HG03066 (cell line): ENCODE data around the gene AOC3.
"Not testable (repeated sequence)": the region's sequence is repeated elsewhere in the genome, so short reads cannot be mapped to it uniquely, and the experiment has no call there.

ENCODE experiments used
- ATAC-seq: cut with Tn5 transposase; IDR thresholded peaks from one replicate; pipeline ENCODE4 v1.9.1; 2021; ENCODE audit warnings: low read depth; ENCODE audit not compliant: unreplicated experiment

AOC3 gene

GRCh38 chr17:42886283-42887176, 35.5 kb downstream of the AOC3 start:
- no peak for ATAC-seq

- no peak for ATAC-seq
Observed at GRCh38 chr17:42889809-42890208, 38.8 kb downstream of the AOC3 start.

GRCh38 chr17:42891539-42892152, 40.6 kb downstream of the AOC3 start:
- ATAC-seq = no peak

- no peak for ATAC-seq
Observed at GRCh38 chr17:42893359-42893758, 42.4 kb downstream of the AOC3 start.

- ATAC-seq = no peak
Observed at GRCh38 chr17:42894283-42895184, 43.5 kb downstream of the AOC3 start.

- no peak for ATAC-seq
Observed at GRCh38 chr17:42895185-42895555, 44.2 kb downstream of the AOC3 start.

GRCh38 chr17:42898147-42898811, 47.3 kb downstream of the AOC3 start:
- ATAC-seq = no peak

GRCh38 chr17:42899981-42900380, 49.0 kb downstream of the AOC3 start:
- not testable (repeated sequence) for ATAC-seq

GRCh38 chr17:42900460-42901331, 49.7 kb downstream of the AOC3 start, which contains the start of gene G6PC1:
TSS of gene G6PC1 (plus strand) at chr17:42900799. CDS start at chr17:42900877, 78 bp downstream.
- no peak for ATAC-seq

GRCh38 chr17:42901535-42902229, 50.7 kb downstream of the AOC3 start:
- no peak for ATAC-seq

GRCh38 chr17:42904110-42904469, 53.1 kb downstream of the AOC3 start:
- no peak for ATAC-seq

- ATAC-seq = no peak
Observed at GRCh38 chr17:42906772-42907446, 55.9 kb downstream of the AOC3 start.
